HG03139 (cell line): ENCODE data around the gene STON1.
A peak's percentile ranks its signal among the peaks of the same experiment; 100 is the strongest.
"Not testable (repeated sequence)": the region's sequence is repeated elsewhere in the genome, so short reads cannot be mapped to it uniquely, and the experiment has no call there.

Experiments
- ATAC-seq: cut with Tn5 transposase; IDR thresholded peaks from one replicate; pipeline ENCODE4 v1.9.1; 2021; ENCODE audit not compliant: unreplicated experiment

The STON1 gene

DNA sequence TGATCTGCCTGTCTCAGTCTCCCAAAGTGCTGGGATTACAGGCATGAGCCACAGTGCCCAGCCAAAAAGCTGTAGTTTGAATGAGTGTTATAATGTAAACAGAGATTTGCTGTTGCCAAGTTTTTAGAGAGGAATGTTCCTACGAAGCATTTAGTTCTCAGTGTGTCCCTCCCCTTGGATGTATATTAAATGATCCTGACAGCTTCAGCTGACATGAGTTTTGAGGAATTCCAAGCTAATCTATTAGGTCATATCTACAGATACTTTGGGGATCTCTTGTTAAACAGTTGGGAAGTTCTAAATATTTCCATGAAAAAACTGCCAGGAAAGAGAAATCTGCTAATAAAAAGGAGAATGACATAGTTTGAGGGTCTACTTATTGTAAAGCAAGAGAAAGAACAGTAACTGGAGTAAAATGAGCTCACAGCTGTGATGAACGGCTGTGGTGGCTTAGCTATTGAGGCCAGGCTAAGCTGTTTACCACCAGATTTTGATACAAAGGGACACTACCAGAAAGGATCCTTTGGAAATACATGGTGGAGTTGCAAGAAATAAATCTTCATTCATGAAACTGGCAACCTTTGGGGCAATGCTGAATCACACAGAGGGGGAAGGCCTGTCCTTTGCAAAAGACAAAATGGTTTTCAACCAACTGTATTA, 2.6 kb upstream of the STON1 start:
- no peak for ATAC-seq

DNA sequence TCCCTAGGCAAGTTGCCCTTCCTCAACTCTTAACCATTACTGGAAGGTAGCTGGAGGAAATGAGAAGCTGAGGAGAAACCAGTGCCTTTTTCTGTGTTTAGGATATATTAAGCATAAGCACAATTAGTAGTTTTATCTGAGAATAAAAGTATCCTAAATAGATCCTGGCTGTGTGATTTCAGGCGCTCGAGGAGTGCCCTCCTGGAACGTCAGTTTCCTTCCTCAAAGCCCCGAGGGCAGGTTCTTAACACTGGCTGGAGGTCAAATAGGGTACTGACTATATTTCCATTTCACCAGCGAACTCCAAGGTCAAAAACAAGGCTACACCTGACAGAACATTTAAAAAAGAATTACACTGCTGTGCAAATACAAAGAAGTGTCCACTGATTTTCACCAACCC, 1.5 kb upstream of the STON1 start:
- no peak for ATAC-seq

DNA sequence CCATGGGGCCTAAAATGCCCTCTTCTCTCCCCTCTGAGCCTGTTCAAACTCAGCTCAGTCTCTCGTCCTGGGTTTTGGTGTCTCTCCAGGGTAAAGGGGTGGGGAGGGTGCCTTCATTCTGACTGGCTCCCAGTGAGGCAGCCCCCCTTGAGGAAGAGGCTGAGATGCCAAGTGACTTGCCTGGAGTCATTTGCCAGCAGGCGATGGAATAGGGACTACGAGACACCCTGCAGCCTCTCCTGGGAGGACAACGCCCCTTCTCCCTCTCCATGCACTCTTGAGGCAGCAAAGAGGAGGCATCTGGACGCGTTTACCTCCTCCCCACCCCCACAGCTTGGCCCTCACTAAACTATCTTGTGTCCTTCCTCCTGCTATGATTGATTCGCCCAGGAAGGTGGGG, 760 bp upstream of the STON1 start:
- no peak for ATAC-seq

GRCh38 chr2:48529676-48530032, 300 bp upstream of the STON1 start:
- peak; percentile 6 for ATAC-seq

GRCh38 chr2:48531141-48531648, 1.2 kb downstream of the STON1 start:
- ATAC-seq = no peak

GRCh38 chr2:48532174-48532573, 2.2 kb downstream of the STON1 start:
- ATAC-seq = no peak

DNA sequence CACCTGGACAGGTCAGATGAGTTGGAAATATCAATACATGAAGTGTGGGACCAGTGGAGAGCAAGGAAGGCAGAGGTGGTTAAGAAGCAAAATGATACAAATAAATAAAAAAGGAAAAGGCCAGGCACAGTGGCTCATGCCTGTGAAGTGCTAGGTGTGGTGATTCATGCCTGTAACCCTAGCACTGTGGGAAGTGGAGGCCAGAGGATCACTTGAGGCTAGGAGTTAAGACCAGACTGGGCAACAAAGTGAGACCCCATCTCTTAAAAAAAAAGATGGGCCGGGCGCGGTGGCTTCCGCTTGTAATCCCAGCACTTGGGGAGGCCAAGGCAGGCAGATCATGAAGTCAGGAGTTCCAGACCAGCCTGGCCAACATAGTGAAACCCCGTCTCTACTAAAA, 2.9 kb downstream of the STON1 start:
- no peak for ATAC-seq

DNA sequence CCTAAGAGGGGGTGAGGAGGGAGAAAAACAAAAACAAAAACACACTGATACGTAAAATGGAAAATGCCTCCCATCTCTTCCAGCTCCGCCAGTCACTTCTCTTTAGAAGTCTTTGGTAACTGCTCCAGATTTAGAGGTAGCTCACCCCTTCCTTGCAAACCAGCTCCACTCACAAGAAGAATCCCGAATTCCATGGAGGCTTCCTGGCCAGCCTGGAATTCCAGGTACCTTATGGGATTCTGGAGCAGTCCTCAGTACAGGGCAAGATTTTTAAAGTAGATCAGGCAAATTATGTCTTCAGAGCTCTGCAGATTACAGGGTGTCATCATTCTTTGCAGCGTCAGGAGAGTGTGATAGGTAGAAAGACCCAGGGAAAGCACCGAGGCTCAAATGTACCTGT, 4.8 kb downstream of the STON1 start:
- ATAC-seq = no peak

GRCh38 chr2:48540237-48540935, 10.4 kb downstream of the STON1 start:
- no peak for ATAC-seq

DNA sequence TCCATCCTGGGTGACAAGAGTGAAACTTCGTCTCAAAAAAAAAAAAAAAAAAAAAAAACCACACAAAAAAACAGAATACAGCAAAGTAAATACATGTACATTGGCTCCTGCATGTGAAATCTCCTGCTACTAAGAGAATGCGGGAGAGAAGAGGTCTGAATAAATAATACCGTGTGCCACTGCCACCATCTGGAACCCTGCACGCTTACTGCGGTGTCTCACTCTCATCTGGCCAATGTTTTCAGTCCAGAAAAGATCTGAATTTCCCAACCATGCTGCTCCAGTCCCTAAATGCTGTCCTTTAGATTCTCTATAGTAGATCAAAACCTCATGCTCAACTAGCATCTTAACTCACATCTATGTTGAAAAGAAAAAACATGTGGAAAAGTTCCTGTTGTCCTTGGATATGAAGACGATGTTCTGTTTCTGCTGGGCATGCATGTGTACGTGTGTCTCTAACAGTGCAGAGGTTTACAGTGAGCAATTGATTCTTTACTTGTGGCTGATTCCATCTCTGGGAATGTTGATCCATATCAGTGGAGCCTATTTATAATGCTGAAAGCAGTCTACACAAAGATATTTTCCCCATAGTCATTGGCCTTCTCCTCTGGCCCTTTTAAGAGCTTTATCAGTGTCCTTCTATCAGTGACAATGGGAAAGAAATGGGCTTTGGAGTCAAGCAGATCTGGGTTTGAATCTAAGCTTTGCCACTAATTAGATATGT, 11.9 kb downstream of the STON1 start:
- ATAC-seq = no peak

DNA sequence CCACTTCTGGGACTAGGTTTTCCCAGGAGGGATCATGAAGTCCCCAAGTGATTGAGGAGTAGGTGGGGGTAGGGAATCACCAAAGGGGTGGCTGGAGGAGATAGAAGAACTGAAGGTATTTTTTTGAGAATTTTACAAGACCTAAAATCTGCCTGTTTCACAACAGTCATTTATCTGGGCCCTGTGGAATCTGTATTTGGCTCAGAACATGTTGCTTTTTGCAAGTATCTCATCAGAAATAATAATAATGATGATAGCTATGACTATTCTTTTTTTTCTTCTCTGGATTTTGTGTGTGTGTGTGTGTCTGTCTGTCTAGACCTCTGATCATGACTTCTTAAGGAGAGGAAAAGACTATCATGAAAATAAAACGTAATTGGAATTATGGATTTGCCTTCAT, 13.9 kb downstream of the STON1 start:
- no peak for ATAC-seq

- ATAC-seq = no peak
Measured at GRCh38 chr2:48545244-48545643, 15.3 kb downstream of the STON1 start.

GRCh38 chr2:48548840-48549239, 18.9 kb downstream of the STON1 start:
- ATAC-seq = no peak

- ATAC-seq = no peak
Measured at GRCh38 chr2:48549972-48550371, 20.0 kb downstream of the STON1 start.

GRCh38 chr2:48551548-48551947, 21.6 kb downstream of the STON1 start:
- no peak for ATAC-seq

DNA sequence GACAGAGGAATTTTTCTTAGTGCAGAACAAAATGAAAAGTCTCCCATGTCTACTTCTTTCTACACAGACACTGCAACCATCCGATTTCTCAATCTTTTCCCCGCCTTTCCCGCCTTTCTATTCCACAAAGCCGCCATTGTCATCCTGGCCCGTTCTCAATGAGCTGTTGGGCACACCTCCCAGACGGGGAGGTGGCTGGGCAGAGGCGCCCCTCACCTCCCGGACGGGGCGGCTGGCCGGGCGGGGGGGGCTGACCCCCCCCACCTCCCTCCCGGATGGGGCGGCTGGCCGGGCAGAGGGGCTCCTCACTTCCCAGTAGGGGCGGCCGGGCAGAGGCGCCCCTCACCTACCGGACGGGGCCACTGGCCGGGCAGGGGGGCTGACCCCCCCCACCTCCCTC, 25.1 kb downstream of the STON1 start:
- not testable (repeated sequence) for ATAC-seq

DNA sequence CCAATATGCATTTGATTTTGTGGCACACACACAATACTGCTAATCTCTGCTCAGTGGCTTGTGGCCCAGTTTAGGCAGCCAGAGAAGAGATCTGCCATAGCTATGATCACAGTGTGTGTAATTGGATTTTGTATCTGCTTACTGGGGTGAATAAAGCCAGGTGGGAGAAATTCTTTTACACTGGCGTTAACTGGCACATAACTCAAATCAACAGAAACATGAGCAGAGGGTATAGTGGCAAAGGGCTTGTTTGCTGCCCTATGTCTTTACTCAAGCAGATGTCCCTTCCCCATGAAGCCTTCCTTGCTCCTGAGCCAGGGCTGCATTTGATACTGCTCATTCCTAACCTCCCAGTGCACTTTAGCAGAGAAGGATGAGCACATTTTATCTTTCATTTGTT, 28.5 kb downstream of the STON1 start:
- ATAC-seq = no peak

DNA sequence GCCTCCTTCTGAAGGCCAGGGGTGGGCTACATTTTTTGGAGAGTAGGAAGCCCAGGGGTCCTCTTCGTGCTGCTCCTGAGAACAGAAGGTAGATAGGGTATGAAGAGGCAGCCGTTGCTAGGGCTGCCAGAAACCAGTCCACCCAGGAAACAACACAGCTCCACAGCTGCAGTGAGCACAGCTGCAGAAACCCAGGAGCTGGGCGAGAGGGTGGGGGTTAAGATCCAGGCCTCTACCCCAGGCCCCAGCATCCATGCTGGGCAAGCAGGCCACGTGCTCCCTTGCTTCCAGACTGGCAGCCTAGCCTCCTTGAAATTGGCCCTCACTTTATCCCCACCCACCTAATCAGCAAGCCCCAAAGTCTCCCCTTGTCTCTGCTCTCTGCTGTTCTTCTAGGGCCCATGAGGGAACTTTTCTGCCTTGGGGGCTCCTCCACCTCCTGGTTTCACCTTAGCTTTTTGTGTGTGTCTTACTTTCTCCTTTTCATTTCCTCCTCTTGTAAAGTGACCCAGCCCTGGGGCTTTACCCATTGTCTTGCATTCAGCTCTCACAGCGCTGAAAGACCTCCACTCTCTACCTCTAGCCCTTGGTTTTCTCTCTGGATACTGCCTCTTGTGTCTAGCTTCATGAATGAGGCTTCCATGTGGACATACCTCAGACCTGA, 30.7 kb downstream of the STON1 start:
- ATAC-seq = no peak

DNA sequence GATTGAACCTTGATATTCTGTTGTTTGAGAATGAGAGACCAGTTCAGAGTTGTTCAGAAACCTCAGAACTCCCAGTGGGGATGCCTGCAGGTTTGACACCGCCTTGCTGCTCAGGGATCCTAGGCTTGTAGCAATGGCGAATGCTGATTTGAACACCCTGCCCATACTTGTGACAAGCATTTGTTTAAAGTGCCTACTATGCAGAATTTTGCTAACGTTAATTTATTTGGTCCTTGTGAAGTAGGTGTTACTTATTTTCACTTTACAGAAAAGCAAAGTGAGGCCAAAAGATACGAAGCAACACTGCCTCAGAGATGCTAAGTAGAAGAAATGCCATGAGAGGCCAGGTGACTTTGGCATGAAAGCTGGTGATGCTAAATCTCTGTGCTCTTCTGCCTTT, 32.3 kb downstream of the STON1 start:
- ATAC-seq = no peak

- ATAC-seq = no peak
Measured at GRCh38 chr2:48566592-48567310, 36.8 kb downstream of the STON1 start.

DNA sequence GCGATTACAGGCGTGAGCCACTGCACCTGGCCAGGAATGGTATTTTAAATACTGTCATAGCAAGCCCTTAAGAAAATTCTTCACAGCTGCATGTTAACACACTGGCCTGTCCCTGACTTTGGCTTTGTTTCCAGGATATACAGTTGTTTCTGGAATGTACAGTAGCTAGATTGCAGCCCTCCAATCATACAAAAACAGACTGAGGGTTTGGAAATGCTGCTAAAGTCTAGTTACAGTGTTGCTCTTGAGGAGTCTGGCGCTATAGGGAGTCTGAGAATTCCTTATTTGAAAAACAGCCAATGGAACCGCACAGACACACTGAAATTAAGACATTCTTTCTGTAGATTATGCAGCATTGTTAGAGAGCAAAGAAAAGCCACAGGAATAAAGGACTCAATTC, 37.7 kb downstream of the STON1 start:
- ATAC-seq = no peak
